ENCODE data around the gene KCTD5.
A peak's percentile ranks its signal among the peaks of the same experiment; 100 is the strongest.
"Not testable (repeated sequence)": the region's sequence is repeated elsewhere in the genome, so short reads cannot be mapped to it uniquely, and the experiment has no call there.

Gene KCTD5

DNA sequence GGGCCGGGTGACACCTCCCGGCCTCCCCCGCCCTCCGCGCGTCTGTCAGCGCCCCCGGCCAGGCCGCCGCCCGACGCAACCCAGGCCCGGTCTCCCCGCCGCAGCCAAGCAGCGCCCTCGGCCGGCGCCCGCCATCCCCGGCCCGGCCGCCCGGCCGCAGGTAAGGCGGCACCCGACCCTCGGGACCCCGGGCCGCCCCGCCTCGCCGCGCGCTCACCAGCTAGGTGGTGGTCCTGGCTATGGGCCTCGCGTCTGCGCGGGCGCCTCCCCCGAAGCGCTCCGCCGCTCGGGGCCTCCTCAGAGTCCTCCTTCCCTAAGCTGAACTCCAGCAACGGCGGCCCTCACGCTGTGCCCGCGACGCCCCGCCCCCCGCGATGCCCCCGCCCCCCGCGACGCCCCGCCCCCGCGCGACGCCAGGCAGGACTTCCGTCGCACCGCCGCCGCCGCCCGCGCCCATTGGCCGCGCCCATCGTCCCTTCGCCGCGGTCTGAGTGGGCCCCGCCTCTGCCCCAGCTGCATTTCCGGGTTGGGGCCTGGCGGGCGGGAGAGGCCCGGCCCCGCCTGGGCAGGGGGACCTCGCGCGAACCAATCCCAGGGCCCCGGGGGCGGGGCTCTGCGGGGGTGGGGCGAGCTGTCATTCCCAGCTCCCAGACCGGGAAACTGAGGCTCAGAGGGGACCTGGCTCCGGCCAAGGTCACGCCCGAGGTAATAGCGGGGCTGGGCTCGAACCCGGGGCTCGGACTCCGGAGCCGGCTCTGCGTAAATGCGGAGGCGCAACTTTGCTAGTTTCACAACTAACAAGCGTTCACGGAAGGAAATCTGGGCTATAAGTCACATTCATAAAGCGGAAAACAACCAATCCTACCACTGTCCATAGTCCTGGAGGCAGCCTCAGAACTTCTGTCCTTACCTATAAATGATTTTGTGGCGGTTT lies 9.0 kb upstream of the KCTD5 start:
- peak; percentile 37 for DNase-seq (ENCODE audit: low read depth)

- DNase-seq (ENCODE audit: low read depth), result no peak
Measured at GRCh38 chr16:2675021-2675420, 7.3 kb upstream of the KCTD5 start.

GRCh38 chr16:2675714-2676113 lies 6.6 kb upstream of the KCTD5 start:
- DNase-seq (ENCODE audit: low read depth), result no peak

DNA sequence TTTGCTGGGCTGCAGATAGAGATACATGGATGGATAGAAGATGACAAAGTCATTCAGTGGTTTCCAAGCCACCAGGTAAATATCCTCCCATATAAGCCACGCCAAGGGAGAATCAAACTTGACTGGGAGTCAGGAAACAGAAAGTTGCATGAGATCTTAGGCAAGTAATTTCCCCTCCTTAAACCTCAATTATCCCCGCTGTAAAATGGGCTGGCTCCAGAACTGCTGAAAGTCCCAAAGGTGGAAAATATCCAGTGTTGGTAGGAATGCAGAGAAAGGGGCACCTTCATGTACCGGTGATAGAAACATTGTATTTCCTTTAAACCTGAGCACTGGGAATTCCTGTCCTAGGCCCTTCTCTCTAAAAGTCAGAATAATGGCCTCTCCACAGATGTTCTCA lies 5.4 kb upstream of the KCTD5 start:
- DNase-seq (ENCODE audit: low read depth), result not testable (repeated sequence)

- not testable (repeated sequence) for DNase-seq (ENCODE audit: low read depth)
Measured at GRCh38 chr16:2678206-2678965, 3.9 kb upstream of the KCTD5 start.

- not testable (repeated sequence) for DNase-seq (ENCODE audit: low read depth)
Measured at GRCh38 chr16:2679902-2680301, 2.4 kb upstream of the KCTD5 start.

- DNase-seq (ENCODE audit: low read depth), result not testable (repeated sequence)
Measured at GRCh38 chr16:2680360-2680759, 2.0 kb upstream of the KCTD5 start.

- DNase-seq (ENCODE audit: low read depth), result not testable (repeated sequence)
Measured at GRCh38 chr16:2683041-2683440, 718 bp downstream of the KCTD5 start.

- DNase-seq (ENCODE audit: low read depth), result not testable (repeated sequence)
Measured at GRCh38 chr16:2686075-2686474, 3.8 kb downstream of the KCTD5 start.

DNA sequence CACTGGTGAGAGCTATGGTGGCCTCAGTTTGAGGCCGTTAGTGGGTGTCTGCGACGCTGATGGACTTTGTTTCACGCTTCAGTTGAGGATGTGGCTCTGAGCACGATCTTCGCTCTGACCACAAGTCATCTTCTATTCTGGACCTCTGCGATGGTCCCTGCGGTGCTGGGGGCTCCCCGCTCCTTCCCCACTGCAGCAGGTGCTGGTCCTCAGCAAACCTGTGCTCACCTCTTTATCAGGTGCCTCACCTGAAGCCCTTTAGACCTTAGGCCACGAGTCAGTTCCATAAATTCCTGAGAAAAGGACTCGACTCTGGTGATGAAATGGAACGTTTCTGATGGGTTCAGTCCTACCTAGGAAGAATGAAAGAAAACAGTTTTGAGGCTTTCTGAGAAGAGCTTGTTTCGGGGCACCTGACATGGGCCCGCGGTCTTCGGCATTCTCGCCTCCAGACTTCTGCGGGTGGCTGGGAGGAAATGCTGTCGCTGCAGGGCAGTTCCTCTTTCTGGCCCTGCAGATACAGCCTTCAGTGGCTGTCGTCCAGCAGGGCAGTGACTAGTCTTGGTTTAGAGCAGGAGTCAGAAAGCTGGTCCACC lies 4.7 kb downstream of the KCTD5 start:
- DNase-seq (ENCODE audit: low read depth), result no peak

GRCh38 chr16:2687531-2688308 lies 5.4 kb downstream of the KCTD5 start:
- no peak for DNase-seq (ENCODE audit: low read depth)

DNA sequence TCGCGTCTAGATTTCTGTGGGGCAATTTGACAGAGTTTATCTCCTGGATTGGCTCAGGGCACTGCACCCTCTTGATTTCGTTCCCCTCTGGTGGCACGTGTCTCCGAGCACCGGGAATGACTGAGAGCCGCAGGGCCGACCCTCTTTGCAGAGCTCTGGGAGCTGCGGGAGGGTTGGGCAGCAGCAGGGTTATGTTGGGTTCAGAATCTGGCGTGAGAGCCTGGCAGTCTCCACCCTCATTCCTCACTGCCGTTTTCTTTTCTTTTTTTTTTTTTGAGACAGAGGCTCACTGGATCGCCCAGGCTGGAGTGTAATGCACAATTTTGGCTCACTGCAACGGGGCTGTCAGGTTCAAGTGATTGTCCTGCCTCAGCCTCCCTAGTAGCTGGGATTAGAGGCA lies 7.1 kb downstream of the KCTD5 start:
- not testable (repeated sequence) for DNase-seq (ENCODE audit: low read depth)

DNA sequence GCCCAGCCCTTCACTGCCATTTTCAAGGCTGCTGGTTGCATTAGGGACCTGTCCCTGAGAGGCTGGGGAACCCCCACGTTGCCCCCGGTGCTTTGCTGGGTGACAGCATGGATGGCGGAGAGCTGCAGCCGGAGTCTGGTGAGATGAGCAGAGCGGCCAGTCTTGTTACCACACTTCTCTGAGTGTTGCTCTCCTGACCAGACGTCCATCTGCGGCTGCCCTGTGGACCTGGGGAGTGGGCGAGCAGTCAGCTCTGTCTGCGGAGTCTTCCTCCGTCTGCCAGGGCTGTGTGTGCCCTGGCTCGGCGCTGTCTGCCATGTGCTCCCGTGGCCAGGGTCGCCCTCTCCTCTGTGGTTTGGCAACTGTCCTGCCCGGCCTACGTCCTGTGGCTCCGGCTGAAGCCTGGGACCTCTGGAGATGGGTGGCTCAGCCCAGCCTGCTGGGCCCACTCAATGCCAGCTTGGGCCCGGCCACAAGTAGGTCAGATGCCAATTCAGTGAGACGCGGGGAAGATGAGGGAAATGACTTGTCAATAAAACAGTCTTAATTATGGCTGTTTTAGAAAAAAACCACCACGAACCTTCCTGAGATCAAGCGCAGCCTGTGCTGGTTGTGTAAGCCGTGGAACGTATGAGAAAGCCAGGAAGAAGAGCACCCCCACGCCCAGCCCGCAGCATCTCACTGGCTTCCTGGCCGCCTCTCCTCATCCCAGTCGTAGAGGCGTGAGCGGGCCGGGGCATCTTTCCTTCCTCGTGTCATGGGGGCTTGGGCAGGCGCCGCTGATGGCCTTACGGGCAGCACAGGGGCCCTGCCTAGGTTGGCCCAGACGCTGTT lies 7.9 kb downstream of the KCTD5 start:
- no peak for DNase-seq (ENCODE audit: low read depth)

DNA sequence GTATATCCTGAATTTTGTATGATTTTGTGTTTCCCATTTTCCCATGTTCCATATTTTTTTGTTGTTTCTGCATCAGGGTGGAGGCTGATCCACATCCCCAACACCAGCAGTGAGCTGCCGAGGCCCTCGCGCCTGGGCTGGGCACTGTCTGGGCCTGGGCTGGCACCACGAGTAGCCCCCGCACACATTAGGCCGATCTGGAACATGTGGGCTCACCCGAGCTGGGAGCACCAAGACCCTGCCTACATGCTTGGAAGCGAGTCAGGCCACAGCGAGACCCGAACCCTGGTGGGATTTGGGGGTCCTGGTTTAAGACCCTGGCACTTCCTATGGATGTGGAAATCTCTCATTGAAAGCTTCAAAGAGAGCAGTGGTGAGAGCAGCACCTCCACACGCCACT lies 8.5 kb downstream of the KCTD5 start:
- DNase-seq (ENCODE audit: low read depth), result no peak

DNA sequence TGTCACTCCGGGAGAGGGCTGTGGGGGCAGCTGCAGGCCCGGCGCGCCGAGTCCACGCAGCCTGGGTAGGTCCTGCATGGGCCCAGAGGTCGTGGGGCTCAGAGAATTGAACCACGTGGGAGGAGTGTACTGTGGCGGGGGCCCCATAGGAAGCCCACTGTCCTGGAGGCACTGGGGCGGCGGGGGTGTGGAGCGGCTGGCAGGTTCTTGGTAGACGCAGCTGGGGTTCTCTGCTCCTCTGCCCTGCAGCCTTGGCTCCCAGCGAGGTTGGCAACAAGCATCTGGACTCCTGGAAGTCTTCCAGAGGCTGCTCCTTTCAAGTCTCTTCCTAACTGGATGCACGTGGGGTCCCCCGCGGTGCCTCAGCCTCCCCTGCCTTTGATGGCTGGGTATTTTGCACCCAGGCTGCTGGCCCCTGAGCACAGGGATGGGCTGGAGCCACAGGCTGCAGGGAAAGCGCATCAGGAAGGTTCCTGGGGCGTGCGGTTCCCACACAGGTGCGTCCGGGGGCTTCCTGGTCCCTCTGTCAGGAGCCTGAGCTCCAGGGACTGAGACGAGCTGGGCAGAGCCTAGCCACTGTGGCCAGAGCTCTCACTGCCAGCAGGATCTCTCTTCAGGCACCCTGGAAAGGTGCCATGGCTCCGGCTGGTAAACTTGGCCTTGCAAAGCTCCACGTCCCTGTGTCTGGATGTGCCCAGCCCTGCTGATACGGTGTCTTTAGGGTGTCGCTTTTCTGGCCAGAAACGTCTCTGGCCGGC lies 9.3 kb downstream of the KCTD5 start:
- DNase-seq (ENCODE audit: low read depth), result no peak

DNA sequence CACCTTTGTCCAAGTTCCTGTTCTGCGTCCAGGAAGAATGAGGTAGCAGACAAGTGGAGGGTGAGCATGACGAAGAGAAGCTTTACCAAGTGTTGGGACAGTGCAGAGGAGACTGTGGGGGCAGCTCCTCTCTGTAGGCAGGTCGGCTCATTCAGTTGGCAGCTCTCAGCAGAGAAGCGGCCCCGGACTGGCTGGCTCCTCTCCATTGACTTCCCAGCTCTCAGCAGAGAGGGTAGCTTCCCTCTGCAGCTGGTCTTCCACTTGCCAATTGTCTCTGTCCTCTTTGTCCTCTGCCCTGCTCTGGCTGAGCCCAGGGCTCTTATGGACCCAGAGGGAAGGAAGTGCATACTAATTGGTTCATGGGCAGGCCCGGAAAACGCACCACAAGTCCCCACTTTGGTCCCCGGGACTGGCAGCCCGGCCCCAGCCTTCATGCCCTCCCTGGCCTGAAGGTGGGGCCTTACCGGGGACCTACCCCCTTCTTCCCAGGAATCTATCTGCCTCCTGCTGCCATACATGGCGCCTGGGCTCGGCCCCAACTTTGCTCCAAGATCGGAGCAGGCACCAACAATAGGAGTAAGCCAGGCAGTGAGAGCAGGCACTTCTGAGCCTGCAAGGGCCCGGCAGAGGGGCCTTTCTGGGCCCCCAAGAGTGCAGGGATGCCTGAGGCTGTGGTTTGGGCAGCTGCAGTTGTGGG lies 10.1 kb downstream of the KCTD5 start:
- DNase-seq (ENCODE audit: low read depth), result no peak

- DNase-seq (ENCODE audit: low read depth), result no peak
Measured at GRCh38 chr16:2692948-2693651, 10.8 kb downstream of the KCTD5 start.

- not testable (repeated sequence) for DNase-seq (ENCODE audit: low read depth)
Measured at GRCh38 chr16:2696601-2697250, 14.4 kb downstream of the KCTD5 start.

Data from GM04503 (cell line).